ENCODE results near the gene SAFB2. TPM values are rescaled to one million over a fixed set of nuclear protein-coding genes. Genes with fewer than 3 reads are reported as not detected.
A peak's percentile ranks its signal among the peaks of the same experiment; 100 is the strongest.
"Not testable (repeated sequence)": the region's sequence is repeated elsewhere in the genome, so short reads cannot be mapped to it uniquely, and the experiment has no call there.

SAFB2 gene
- polyA plus RNA-seq, 1 donor from 2014 or later = 70.8 TPM

DNA sequence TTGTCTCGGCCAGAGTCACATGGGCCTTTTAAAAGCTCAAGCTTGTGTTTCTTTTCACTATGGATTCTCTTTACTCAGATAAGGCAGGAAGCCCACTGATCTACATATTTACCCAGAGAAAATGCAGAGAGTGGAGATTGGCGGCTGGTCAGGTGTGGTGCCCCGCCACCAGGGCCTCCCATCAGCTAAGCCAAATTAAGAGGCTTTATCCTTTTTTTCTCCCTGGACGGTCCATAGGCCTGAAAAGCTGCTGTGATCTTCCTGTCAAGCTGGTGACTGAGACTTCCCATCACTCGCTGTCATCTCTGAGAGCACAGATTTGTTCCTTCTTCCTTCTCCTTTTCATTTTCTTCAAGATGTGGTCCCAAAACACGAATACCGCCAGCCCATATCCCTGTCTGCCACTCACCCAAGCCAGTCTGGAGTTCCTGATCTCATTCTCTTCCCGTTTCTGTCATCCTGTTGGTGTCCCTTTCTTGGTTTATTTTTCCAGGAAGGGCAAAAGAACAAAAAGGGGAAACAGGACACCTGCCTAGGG is 2.2 kb upstream of the SAFB2 start:
- Mint-ChIP-seq H3K27ac (peak overlapping the region; percentile 95 to 99 (median 98)), H3K4me1 (peaks cover 49 to 54% (median 52%) of the 10 kb centered on the region in 3 donors), H3K36me3 (peaks cover 4% of the 10 kb centered on the region)

DNA sequence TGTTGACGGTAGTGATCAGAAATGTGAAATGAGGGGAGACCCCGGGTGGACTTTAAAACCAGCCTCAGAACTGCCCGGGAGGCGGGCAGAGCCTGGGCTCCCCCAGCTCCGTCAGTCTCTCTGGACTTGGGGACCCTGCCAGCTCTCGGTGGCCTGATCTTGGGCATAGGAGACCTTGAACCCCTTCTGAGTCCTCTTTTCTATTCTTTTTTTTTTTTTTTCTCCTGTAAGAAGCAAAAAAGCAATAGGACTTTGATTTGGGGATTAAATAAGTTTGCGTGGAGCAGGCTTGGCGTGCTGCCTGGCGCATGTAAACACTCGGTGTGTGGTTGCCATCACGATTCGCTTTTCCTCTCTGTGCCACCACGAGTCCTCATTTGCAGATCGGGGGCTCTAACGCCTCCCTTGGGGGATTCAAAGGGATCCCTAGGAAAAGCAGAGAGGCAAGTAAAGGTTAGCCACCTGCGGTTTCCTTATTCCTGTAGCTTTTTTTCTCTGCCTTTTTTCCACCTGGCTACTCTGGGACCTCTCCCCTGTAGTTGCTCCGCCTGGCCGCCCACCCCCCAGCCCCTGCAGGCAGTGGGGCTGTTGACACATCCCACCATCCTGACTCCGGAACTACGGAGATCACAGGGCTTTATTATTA is 1.6 kb upstream of the SAFB2 start:
- peak overlapping the region; percentile 96 to 99 (median 98) for H3K4me3 Mint-ChIP-seq
- no peaks in the 10 kb centered on the region for H3K9me3 Mint-ChIP-seq
- H3K36me3 Mint-ChIP-seq = peaks cover 4% of the 10 kb centered on the region
- H3K4me1 Mint-ChIP-seq = peaks cover 48 to 54% (median 53%) of the 10 kb centered on the region in 3 donors
- H3K27me3 Mint-ChIP-seq = no peaks in the 10 kb centered on the region
- H3K27ac Mint-ChIP-seq = peak overlapping the region; percentile 95 to 99 (median 98)

More for the DNA sequence above, 2.2 kb upstream of the SAFB2 start:
- peak overlapping the region; percentile 96 to 99 (median 98) for H3K4me3 Mint-ChIP-seq
- no peaks in the 10 kb centered on the region for H3K27me3 Mint-ChIP-seq
- H3K9me3 Mint-ChIP-seq = no peaks in the 10 kb centered on the region

DNA sequence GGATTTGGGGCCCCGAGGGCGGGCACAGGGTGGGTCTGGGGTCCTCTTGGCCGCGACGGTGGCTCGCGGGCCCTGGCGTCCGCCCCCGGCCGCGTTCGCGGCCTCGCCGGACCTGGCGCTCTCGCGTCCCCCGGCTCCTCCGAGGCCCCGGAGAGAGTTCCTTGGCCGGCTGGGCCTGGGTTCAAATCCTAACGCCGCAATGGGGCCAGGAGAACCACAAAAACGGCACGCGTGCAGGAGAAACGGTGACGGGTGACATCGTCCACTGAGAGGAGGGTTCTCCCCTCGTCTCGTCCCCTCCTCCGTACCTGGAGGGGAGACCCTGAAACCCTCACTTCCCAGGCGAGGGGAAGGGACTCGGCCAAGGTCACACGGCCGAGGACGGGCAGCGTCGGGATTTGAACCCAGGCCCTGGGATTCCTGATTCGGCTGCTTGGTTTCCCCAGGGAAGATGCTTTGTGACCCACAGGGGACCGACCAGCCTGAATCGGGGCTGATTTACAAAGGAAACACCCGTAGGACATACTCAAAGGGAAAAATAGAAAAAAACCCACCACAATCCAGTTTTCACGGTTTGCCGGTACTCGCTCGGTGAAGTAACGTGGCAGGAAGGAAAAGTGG is 931 bp upstream of the SAFB2 start:
- H3K4me3 Mint-ChIP-seq = peak overlapping the region; percentile 98 to 100 (median 100)
- no peaks in the 10 kb centered on the region for H3K9me3 Mint-ChIP-seq
- H3K27me3 Mint-ChIP-seq = no peaks in the 10 kb centered on the region
- H3K27ac Mint-ChIP-seq = peak overlapping the region; percentile 99 to 100 (median 99)
- H3K4me1 Mint-ChIP-seq = peaks cover 46 to 53% (median 52%) of the 10 kb centered on the region in 3 donors
- H3K36me3 Mint-ChIP-seq = peaks cover 5% of the 10 kb centered on the region

DNA sequence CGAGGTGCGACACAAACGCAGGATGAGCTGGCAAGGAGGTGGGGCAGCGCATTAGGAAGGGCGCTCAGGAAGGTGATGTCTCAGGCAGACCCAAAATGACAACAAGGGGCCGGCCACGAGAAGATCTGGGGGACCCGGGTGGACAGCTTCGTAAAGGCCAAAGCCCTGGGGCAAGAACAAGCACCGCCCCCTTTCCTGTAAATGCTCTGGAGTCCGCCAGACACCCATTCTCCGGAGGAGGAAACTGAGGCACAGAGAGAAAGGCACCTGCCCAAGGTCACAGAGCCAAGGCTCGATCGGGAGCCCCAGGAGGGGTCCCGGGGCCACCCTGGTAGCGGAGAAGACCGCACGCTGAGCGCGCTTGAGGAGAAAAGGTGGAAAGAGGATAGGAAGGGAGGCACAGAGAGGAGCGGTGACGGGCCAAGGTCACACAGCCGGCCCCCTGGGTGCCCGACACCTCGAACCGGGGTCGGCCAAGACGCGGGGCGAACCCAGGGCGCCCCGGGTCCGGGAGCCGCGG is 571 bp downstream of the SAFB2 start:
- no peaks in the 10 kb centered on the region for H3K9me3 Mint-ChIP-seq
- peaks cover 2% of the 10 kb centered on the region for H3K36me3 Mint-ChIP-seq
- H3K4me1 Mint-ChIP-seq = peaks cover 40 to 54% (median 48%) of the 10 kb centered on the region in 3 donors
- peak overlapping the region; percentile 98 to 100 (median 100) for H3K4me3 Mint-ChIP-seq
- H3K27ac Mint-ChIP-seq = peak overlapping the region; percentile 92 to 100 (median 99)
- no peaks in the 10 kb centered on the region for H3K27me3 Mint-ChIP-seq

DNA sequence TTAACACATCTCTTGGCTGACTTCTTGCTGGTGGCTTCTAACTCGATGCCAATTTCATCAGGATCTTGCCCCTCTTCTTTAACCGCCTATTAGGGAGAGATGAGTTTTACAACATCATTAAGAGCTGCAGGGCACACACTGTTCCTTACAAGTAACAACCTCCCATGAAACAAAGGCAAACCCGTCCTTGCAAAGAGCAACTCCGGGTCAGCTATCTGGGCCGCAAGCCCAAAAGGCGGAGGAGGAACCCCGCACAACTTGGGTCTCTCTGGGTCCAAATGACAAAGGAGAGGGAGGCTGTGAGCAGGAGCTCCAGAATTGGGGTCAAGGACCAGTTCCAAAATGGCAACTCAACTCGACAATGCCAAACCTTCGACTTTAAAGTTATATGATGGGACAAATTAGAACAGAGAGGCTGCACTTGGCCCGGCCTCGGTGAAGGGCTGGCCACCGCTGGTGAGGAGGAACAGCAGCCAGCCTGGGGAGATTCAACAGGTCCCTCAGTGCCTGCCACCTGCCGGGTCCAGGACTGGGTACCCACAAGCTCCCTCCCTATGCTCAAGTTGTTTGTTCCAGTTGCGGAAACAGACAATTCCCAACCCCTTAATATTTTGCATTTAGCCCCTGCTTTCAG is 1.1 kb downstream of the SAFB2 start:
- H3K4me3 Mint-ChIP-seq = peak overlapping the region; percentile 98 to 100 (median 100)
- no peaks in the 10 kb centered on the region for H3K9me3 Mint-ChIP-seq
- peak overlapping the region; percentile 92 to 100 (median 99) for H3K27ac Mint-ChIP-seq
- peaks cover 2% of the 10 kb centered on the region for H3K36me3 Mint-ChIP-seq
- no peaks in the 10 kb centered on the region for H3K27me3 Mint-ChIP-seq
- peaks cover 37 to 51% (median 46%) of the 10 kb centered on the region in 3 donors for H3K4me1 Mint-ChIP-seq

DNA sequence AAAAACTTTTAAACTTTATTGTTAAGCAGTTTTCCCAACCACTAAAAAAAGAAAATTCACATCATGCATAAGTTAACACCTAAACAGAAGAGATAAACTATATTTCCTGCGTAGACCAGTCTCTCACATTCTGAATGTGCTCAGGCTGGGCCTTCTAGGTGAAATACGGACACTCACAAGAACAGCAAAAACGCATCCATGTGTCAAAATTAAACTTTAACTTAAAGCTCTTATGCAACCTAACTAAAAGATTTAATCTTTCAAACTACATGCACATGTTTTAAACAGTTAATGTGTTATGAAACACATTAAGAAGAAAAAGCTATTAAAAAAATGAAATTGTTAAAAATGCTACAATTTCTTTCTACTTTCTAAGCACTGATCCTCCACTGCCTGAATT is 2.6 kb downstream of the SAFB2 start:
- no peaks in the 10 kb centered on the region for H3K27me3 Mint-ChIP-seq
- no peaks in the 10 kb centered on the region for H3K9me3 Mint-ChIP-seq
- peaks cover 2% of the 10 kb centered on the region for H3K36me3 Mint-ChIP-seq
- H3K27ac Mint-ChIP-seq = peak overlapping the region in 1 of 3 donors; percentile 99
- peaks cover 24 to 36% (median 34%) of the 10 kb centered on the region in 3 donors for H3K4me1 Mint-ChIP-seq
- peak overlapping the region; percentile 22 to 99 (median 62) for H3K4me3 Mint-ChIP-seq

DNA sequence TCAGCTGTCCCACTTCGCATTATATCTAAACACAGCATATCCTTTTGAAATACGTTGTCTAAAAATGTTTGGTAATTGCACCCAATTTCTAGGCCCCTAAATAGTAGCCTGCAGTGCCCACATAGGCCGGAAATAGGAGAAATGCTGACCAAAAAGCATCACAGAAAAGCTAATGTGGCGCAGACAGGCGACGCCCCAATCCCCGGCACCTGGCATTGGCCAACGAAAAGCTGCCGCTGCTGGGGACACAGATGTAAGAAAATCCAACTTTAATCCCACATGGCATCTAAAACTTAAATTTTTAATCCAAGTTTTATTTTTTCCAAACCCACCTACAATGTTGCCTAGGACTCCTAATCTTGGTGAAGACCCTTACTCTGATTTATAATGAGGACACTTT is 4.0 kb downstream of the SAFB2 start:
- H3K4me1 Mint-ChIP-seq = peaks cover 22 to 34% (median 31%) of the 10 kb centered on the region in 3 donors
- peaks cover 2% of the 10 kb centered on the region for H3K36me3 Mint-ChIP-seq
- H3K27me3 Mint-ChIP-seq = no peaks in the 10 kb centered on the region
- peak overlapping the region in 2 of 4 donors; percentile 65 to 99 for H3K4me3 Mint-ChIP-seq
- peak overlapping the region in 1 of 3 donors; percentile 9 for H3K27ac Mint-ChIP-seq
- no peaks in the 10 kb centered on the region for H3K9me3 Mint-ChIP-seq

DNA sequence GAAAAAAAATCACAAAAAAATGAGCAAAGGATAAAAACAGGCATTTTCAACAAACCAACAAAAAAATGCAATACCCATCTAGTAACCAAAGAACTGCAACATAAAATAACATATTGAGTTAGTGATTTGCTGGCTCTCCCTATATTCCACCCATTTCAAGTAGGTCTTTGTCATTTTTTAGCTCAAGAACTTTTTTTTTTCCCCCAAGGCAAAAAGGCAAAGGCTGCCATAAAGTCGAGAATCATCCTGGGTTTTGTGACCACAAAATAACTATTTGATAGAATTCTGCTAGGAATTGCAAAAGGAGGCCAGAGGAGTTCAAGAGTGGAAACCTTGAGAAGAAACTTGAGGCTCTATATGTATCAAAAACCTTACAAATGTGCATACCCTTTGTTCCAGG is 5.5 kb downstream of the SAFB2 start:
- Mint-ChIP-seq H3K27me3 (no peaks in the 10 kb centered on the region), H3K36me3 (peaks cover 4% of the 10 kb centered on the region), H3K4me3 (peak overlapping the region in 1 of 4 donors; percentile 60), H3K27ac (no peak overlapping the region), H3K9me3 (no peaks in the 10 kb centered on the region), H3K4me1 (peaks cover 18 to 31% (median 28%) of the 10 kb centered on the region in 3 donors)

DNA sequence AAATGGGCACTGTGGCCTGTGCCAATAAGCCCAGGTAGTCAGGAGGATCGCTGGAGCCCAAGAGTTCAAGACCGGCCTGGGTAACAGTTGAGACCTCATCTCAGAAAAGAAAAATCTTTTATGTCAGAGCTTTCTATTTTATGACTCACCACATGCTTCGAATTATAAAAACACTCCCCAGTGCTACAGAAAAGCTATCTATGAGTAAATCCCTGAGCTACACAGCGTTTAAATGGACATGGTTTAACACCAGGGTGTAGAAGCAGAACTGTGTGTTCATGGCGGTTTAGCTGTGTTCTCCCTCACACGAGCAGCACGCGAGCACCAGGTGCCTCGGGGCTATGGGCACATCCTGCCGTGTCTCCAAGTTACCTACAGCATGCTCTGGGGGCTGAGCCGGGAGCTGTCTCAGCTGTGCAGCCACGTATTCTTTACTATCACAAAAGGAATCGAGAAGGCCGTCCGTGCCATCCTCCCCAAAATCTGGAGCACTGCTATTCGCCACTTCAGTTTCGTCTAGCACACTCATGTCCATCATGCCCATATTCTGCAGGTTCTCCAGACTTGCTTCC is 6.7 kb downstream of the SAFB2 start:
- Mint-ChIP-seq H3K4me3 (no peak overlapping the region), H3K9me3 (no peaks in the 10 kb centered on the region), H3K27ac (peak overlapping the region in 1 of 3 donors; percentile 50), H3K36me3 (peaks cover 4% of the 10 kb centered on the region), H3K4me1 (peaks cover 13 to 25% (median 24%) of the 10 kb centered on the region in 3 donors), H3K27me3 (no peaks in the 10 kb centered on the region)

DNA sequence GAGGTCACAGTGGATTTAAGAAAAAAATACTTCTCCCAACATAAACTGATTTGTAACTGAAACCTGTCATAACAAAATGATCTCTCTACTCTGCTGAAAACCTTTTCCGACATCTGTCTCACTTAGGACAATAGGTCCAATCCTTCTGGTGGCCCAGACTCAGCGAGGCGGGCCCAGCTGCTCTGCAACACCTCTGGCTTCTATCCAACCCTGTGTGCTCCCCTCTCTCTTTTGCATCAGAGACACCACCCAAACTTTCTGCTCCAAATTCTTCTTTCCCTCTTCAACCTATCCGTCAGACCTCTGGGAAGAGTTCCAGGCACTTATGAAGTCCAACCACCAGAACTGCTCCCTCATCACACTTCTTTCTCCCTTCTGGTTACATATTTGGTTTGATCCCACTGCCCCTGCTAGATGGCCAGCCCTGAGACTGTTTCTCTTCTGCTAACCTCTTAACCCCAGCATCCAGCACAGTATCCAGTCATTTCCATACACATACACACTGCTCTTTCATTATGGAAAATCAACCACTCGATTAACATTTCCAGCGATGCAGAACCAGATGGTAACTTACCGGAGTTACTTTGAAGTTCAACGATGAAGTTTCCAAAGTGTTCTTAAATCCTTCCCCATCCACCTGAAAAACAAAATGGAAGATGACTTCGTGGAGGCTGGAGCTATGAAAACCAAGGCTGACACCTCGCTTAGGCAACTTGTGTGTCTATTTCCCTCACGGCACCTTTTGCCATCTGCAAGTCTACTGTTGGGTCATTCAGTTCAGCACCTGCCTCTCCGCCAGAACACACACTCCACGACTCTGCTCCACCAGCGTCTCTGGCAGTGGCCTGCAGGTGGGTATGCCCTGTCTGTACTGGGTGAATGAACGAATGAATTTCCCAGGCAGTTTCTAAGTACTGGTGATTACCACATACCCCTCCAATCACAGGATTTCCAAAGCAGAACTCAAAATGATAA is 9.4 kb downstream of the SAFB2 start:
- no peaks in the 10 kb centered on the region for H3K27me3 Mint-ChIP-seq
- peaks cover 2% of the 10 kb centered on the region for H3K36me3 Mint-ChIP-seq
- peak overlapping the region in 1 of 4 donors; percentile 26 for H3K4me3 Mint-ChIP-seq
- no peaks in the 10 kb centered on the region for H3K9me3 Mint-ChIP-seq
- peak overlapping the region in 2 of 3 donors; percentile 74 to 85 for H3K27ac Mint-ChIP-seq
- H3K4me1 Mint-ChIP-seq = peaks cover 0 to 6% (median 6%) of the 10 kb centered on the region in 3 donors

DNA sequence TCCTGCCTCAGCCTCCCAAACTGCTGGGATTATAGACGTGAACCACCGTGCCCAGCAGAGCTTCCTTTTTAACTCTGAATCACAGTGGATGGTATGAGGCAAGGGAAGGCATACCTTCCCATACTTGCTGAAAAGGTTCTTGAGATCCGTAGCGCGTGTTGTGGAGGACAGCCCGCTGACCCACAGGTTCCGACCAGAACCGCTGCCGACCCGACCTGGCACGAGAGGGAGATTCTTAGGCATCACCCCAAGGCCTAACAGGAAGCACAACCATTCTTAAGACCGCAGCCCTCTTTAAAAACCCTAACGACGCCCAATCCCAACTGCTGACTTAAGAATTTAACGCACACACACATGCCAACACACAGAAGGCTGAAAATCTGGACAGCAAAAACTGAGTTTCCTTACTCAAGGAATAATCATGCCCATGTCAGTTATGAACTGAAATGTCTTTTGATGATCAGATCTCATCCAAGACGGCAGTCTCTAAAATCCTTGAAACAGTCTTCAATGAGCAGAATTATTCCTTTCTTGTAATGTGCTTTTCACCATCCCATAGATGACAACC is 12.6 kb downstream of the SAFB2 start:
- no peaks in the 10 kb centered on the region for H3K9me3 Mint-ChIP-seq
- no peak overlapping the region for H3K4me3 Mint-ChIP-seq
- peaks cover 0 to 10% (median 5%) of the 10 kb centered on the region in 3 donors for H3K4me1 Mint-ChIP-seq
- H3K36me3 Mint-ChIP-seq = peaks cover 4% of the 10 kb centered on the region
- peak overlapping the region in 1 of 3 donors; percentile 56 for H3K27ac Mint-ChIP-seq
- H3K27me3 Mint-ChIP-seq = no peaks in the 10 kb centered on the region

DNA sequence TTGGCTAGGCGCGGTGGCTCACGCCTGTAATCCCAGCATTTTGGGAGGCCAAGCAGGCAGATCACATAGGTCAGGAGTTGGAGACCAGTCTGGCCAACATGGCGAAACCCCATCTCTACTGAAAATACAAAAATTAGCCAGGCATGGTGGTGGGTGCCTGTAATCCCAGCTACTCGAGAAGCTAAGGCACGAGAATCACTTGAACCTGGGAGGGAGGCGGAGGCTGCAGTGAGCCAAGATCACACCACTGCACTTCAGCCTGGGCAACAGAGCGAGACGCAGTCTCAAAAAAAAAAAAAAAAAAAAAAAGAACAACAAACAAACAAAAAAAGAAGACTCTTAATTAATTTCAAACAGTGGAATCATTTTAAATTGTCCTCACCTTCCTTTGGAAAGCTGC is 13.8 kb downstream of the SAFB2 start:
- H3K9me3 Mint-ChIP-seq, H3K4me3 Mint-ChIP-seq, H3K36me3 Mint-ChIP-seq, H3K27ac Mint-ChIP-seq, H3K27me3 Mint-ChIP-seq: not testable (repeated sequence)
- peaks cover 0 to 10% (median 5%) of the 10 kb centered on the region in 3 donors for H3K4me1 Mint-ChIP-seq

DNA sequence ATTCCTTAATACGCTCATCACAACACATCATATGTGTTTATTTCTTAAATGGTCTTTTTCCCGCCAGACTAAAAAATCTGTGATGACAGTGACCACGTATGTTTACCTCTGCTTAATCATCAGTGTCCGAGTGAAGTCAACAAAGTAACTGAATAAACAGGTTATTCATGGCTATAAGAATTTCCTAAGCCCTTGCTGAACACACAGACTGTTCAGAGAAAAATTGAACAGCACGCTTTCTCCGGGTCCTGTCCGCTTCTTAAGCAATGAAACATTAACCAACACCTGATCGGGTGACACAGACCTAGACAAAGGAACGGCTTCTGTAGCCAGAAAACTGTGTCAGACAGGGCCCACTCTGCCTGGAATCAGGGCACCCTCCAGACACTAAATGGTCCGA is 14.3 kb downstream of the SAFB2 start:
- Mint-ChIP-seq H3K4me3 (no peak overlapping the region), H3K9me3 (no peaks in the 10 kb centered on the region), H3K27me3 (no peaks in the 10 kb centered on the region), H3K27ac (no peak overlapping the region), H3K4me1 (peaks cover 0 to 10% (median 5%) of the 10 kb centered on the region in 3 donors), H3K36me3 (peaks cover 2% of the 10 kb centered on the region)

Data from IgD-negative memory B cell (primary cell).